Lung (tissue), 12 donors: ENCODE results near the gene DEDD2. TPM values are rescaled to one million over a fixed set of nuclear protein-coding genes. Genes with fewer than 3 reads are reported as not detected.

Source experiments
- ATAC-seq: fragments of 200-7000 bp; cut with Tn5 transposase; one replicate; pipeline ENCODE4 v1.9.1; 2020; ENCODE audit warnings: moderate number of reproducible peaks; ENCODE audit not compliant: insufficient read depth, low FRiP score
- DNase-seq, 3 donors: peaks; one replicate each; pipeline ENCODE4 v3.0.0-alpha.2; 2013 to 2017
- H3K27ac ChIP-seq, 2 donors: one replicate each; pipeline ENCODE4 v1.5.1; 2013; ENCODE audit warnings: mild to moderate bottlenecking in 2 of 2, moderate library complexity in 2 of 2, control low read depth in 1 of 2, inconsistent platforms in 1 of 2, low read depth in 1 of 2, low read length in 1 of 2
- H3K27me3 ChIP-seq, 3 donors: one replicate each; pipeline ENCODE4 v1.5.1; 2013; ENCODE audit warnings: low read length in 2 of 3; ENCODE audit not compliant: control insufficient read depth in 3 of 3, insufficient read depth in 3 of 3
- H3K36me3 ChIP-seq, 4 donors: one replicate each; pipeline ENCODE4 v1.5.1; 2013; ENCODE audit warnings: low read length in 4 of 4, mild to moderate bottlenecking in 1 of 4, moderate library complexity in 1 of 4; ENCODE audit not compliant: control insufficient read depth in 4 of 4, insufficient read depth in 4 of 4
- H3K4me1 ChIP-seq, 5 donors: one replicate each; pipeline ENCODE4 v1.5.1; 2013; ENCODE audit warnings: low read length in 5 of 5, mild to moderate bottlenecking in 2 of 5, moderate library complexity in 1 of 5; ENCODE audit not compliant: control insufficient read depth in 5 of 5, insufficient read depth in 5 of 5
- H3K4me3 ChIP-seq: one replicate; pipeline ENCODE4 v1.5.1; 2013; ENCODE audit warnings: mild to moderate bottlenecking, control low read depth, moderate library complexity
- H3K9ac ChIP-seq, 2 donors: one replicate each; pipeline ENCODE4 v1.5.1; 2013; ENCODE audit warnings: low read length in 2 of 2, control low read depth in 1 of 2; ENCODE audit not compliant: insufficient read depth in 1 of 2
- H3K9me3 ChIP-seq, 4 donors: one replicate each; pipeline ENCODE4 v1.5.1; 2013; ENCODE audit warnings: low read length in 3 of 4, mild to moderate bottlenecking in 1 of 4, moderate library complexity in 1 of 4; ENCODE audit not compliant: control insufficient read depth in 4 of 4, insufficient read depth in 3 of 4
- WGBS, 2 donors: extraction: QIAGEN DNeasy Blood & Tissue Kit; methylation state at CpG; one replicate each; pipeline ENCODE4 v1.1.7; 2013; 5-methylcytosine and 5-hydroxymethylcytosine counted together
- polyA plus RNA-seq, 2 donors: library from polyadenylated mRNA; stranded (reverse); fragments of 200-250 nt; gene quantifications; one replicate each; pipeline ENCODE4 v1.2.1, GENCODE V29; 2013
- total RNA-seq, 2 donors: library from RNA; depleted of rRNA in 1 of 2; stranded (reverse); fragments of >200 nt in 1 of 2; gene quantifications; one replicate each; pipeline ENCODE4 v1.2.1, GENCODE V29; 2014 to 2021
- TF ChIP-seq, protein P1 (sequence below): IDR thresholded peaks from 2 replicates; pipeline ENCODE4 v1.5.1; 2012; ENCODE audit warnings: mild to moderate bottlenecking; ENCODE audit errors: control extremely low read depth, extremely low read depth
- donor health status: control.
- donor health status: control.
- donor health status: Bipolar disorder and iron deficiency.
- donor health status: healthy.
- donor health status: DM: yes; HTN: yes; CAD: no.

DEDD2 gene
- total and polyA plus RNA-seq, 4 donors = 31.4 to 60.8 (median 36.7) TPM

DNA sequence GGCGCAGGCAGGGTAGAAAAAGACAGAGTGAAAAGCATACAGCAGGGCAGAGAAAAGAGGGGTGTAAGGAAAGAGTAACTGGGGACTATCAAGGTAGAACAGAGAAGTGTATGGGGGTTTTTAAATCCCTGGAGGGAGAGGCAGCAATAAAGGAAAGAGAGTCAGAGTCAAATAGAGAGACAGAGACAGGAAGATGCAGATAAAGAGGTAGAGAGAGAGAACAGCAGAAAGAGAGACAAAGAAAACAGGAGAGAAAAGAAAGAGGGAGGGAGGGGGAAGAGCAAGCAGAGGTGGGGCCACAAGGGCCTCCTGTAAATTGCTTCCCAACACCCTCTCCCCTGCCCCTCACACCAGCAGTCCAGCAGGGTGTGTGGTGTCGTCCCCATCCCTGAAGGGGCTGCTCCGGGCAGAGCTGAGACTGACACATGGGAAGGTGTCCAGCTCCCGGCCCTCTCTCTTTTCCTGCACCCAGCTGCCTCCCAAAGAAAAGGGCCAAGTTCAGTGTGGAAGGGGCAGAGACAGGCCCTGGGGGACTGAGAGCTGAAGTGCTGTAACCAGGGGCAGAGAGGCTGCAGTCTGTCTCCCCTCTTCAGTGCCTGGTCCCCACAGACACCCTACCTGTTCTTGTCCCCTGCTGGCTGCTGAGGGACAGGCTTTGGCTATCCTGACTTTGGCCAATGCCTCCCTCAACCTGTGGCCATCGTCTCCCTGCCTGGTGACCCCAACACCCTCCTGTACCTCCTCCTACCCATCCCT, 67.9 kb downstream of the DEDD2 start:
- 47 to 63% methylated on average over 5 of the region's 5 CpGs for WGBS, 2 donors
- no peaks in the 10 kb centered on the region for H3K4me1 ChIP-seq
- H3K36me3 ChIP-seq = no peaks in the 10 kb centered on the region
- TF ChIP-seq, protein P1, sequence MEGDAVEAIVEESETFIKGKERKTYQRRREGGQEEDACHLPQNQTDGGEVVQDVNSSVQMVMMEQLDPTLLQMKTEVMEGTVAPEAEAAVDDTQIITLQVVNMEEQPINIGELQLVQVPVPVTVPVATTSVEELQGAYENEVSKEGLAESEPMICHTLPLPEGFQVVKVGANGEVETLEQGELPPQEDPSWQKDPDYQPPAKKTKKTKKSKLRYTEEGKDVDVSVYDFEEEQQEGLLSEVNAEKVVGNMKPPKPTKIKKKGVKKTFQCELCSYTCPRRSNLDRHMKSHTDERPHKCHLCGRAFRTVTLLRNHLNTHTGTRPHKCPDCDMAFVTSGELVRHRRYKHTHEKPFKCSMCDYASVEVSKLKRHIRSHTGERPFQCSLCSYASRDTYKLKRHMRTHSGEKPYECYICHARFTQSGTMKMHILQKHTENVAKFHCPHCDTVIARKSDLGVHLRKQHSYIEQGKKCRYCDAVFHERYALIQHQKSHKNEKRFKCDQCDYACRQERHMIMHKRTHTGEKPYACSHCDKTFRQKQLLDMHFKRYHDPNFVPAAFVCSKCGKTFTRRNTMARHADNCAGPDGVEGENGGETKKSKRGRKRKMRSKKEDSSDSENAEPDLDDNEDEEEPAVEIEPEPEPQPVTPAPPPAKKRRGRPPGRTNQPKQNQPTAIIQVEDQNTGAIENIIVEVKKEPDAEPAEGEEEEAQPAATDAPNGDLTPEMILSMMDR = no peak
- peaks cover 0 to 3% (median 0%) of the 10 kb centered on the region in 4 donors for H3K9me3 ChIP-seq
- ATAC-seq = no peak
- no peak for DNase-seq
- no peak overlapping the region for H3K9ac ChIP-seq
- no peak overlapping the region for H3K4me3 ChIP-seq
- no peak overlapping the region for H3K27ac ChIP-seq
- peaks cover 0 to 56% (median 14%) of the 10 kb centered on the region in 3 donors for H3K27me3 ChIP-seq

Other genes with a start within 250 kb of the DEDD2 start
- gene ATP1A3, start 223.4 kb downstream of the DEDD2 start, total RNA-seq = under 1 TPM; 0.09 to 0.40 TPM
- gene ATP1A3, start 223.4 kb downstream of the DEDD2 start, polyA plus RNA-seq = under 1 TPM; 0.10 to 0.16 TPM
- 1 to 10 TPM in 1 of 2 donors, under 1 TPM in 1; 0.83 to 1.6 TPM for gene GRIK5, start 147.5 kb downstream of the DEDD2 start, total RNA-seq
- under 1 TPM; 0.26 TPM for gene GRIK5, start 147.5 kb downstream of the DEDD2 start, polyA plus RNA-seq
- 10 to 100 TPM; 11.5 to 13.7 TPM for gene ZNF574, start 141.5 kb downstream of the DEDD2 start, total RNA-seq
- 1 to 10 TPM; 6.8 to 8.6 TPM for gene ZNF574, start 141.5 kb downstream of the DEDD2 start, polyA plus RNA-seq
- 1 to 10 TPM; 3.2 to 7.6 TPM for gene POU2F2, start 85.2 kb downstream of the DEDD2 start, total RNA-seq
- 10 to 100 TPM in 1 of 2 donors, 1 to 10 TPM in 1; 1.9 to 11.9 TPM for gene POU2F2, start 85.2 kb downstream of the DEDD2 start, polyA plus RNA-seq
- gene ZNF526, start 2.6 kb upstream of the DEDD2 start, total RNA-seq = 10 to 100 TPM in 1 of 2 donors, 1 to 10 TPM in 1; 5.3 to 14.4 TPM
- gene ZNF526, start 2.6 kb upstream of the DEDD2 start, polyA plus RNA-seq = 1 to 10 TPM; 4.6 to 5.5 TPM
- 10 to 100 TPM; 23.7 to 38.8 TPM for gene GSK3A, start 24.9 kb upstream of the DEDD2 start, total RNA-seq
- 10 to 100 TPM; 53.7 to 54.2 TPM for gene GSK3A, start 24.9 kb upstream of the DEDD2 start, polyA plus RNA-seq
- gene ERF, start 37.5 kb upstream of the DEDD2 start, total RNA-seq = 10 to 100 TPM; 24.2 to 53.6 TPM
- 10 to 100 TPM; 35.2 to 50.8 TPM for gene ERF, start 37.5 kb upstream of the DEDD2 start, polyA plus RNA-seq
- gene CIC, start 51.6 kb upstream of the DEDD2 start, total RNA-seq = 10 to 100 TPM; 31.2 to 84.5 TPM
- 10 to 100 TPM; 38.2 to 43.0 TPM for gene CIC, start 51.6 kb upstream of the DEDD2 start, polyA plus RNA-seq
- gene PRR19, start 84.5 kb upstream of the DEDD2 start, total RNA-seq = 1 to 10 TPM in 1 of 2 donors, under 1 TPM in 1; 0.23 to 1.0 TPM
- under 1 TPM; 0.63 to 0.92 TPM for gene PRR19, start 84.5 kb upstream of the DEDD2 start, polyA plus RNA-seq
- 10 to 100 TPM; 30.1 to 30.6 TPM for gene PAFAH1B3, start 84.9 kb upstream of the DEDD2 start, total RNA-seq
- 10 to 100 TPM; 27.2 to 33.0 TPM for gene PAFAH1B3, start 84.9 kb upstream of the DEDD2 start, polyA plus RNA-seq
- gene TMEM145, start 95.6 kb upstream of the DEDD2 start, total RNA-seq = under 1 TPM in 1 of 2 donors, not detected in 1; 0.95 TPM
- under 1 TPM; 0.12 to 0.40 TPM for gene TMEM145, start 95.6 kb upstream of the DEDD2 start, polyA plus RNA-seq
- 10 to 100 TPM; 14.5 to 21.7 TPM for gene MEGF8, start 108.0 kb upstream of the DEDD2 start, total RNA-seq
- 1 to 10 TPM; 6.0 to 7.6 TPM for gene MEGF8, start 108.0 kb upstream of the DEDD2 start, polyA plus RNA-seq
- 1 to 10 TPM in 1 of 2 donors, not detected in 1; 1.0 TPM for gene CNFN, start 172.6 kb upstream of the DEDD2 start, total RNA-seq
- gene CNFN, start 172.6 kb upstream of the DEDD2 start, polyA plus RNA-seq = 1 to 10 TPM; 2.2 to 4.1 TPM
- 1 to 10 TPM; 4.5 TPM for gene LIPE, start 209.7 kb upstream of the DEDD2 start, total RNA-seq
- gene LIPE, start 209.7 kb upstream of the DEDD2 start, polyA plus RNA-seq = 1 to 10 TPM; 3.6 to 7.7 TPM
- 100 to 1,000 TPM in 1 of 2 donors, 10 to 100 TPM in 1; 98.9 to 154 TPM for gene CXCL17, start 225.3 kb upstream of the DEDD2 start, total RNA-seq
- 100 to 1,000 TPM; 289 to 688 TPM for gene CXCL17, start 225.3 kb upstream of the DEDD2 start, polyA plus RNA-seq